ENCODE results near the gene SHISA3.

Gene SHISA3

GRCh38 chr4:42428036-42428435, 30.7 kb downstream of the SHISA3 start:
- H3K27me3 ChIP-seq (replicated peaks) = no peaks in the 10 kb centered on the region
- TF ChIP-seq CTCF (IDR thresholded peaks at IDR 0.05; ENCODE audit: low read depth, low read length, missing control alignments) = no peak
- in situ Hi-C loops (cut with HindIII; ENCODE audit: low pct_ligation_motif_present, low sequenced_read_pairs) = no loop called here

GRCh38 chr4:42436928-42437565, 39.8 kb downstream of the SHISA3 start:
- no peak for TF ChIP-seq CTCF (IDR thresholded peaks at IDR 0.05; ENCODE audit: low read depth, low read length, missing control alignments)
- Histone ChIP-seq H3K4me3 (ENCODE audit: low read depth, low read length) (no peak overlapping the region), H3K27me3 (replicated peaks) (no peaks in the 10 kb centered on the region), H3K36me3 (replicated peaks) (no peaks in the 10 kb centered on the region), H3K27ac (no peak overlapping the region)
- no peak for DNase-seq
- in situ Hi-C loops (cut with HindIII; ENCODE audit: low pct_ligation_motif_present, low sequenced_read_pairs) = no loop called here

More at GRCh38 chr4:42428036-42428435, 30.7 kb downstream of the SHISA3 start:
- Histone ChIP-seq H3K36me3 (replicated peaks) (no peaks in the 10 kb centered on the region), H3K27ac (no peak overlapping the region), H3K4me3 (ENCODE audit: low read depth, low read length) (no peak overlapping the region)
- no peak for DNase-seq

- Histone ChIP-seq H3K27me3 (replicated peaks) (no peaks in the 10 kb centered on the region), H3K36me3 (replicated peaks) (no peaks in the 10 kb centered on the region), H3K4me3 (ENCODE audit: low read depth, low read length) (no peak overlapping the region), H3K27ac (no peak overlapping the region)
- in situ Hi-C loops (cut with HindIII; ENCODE audit: low pct_ligation_motif_present, low sequenced_read_pairs) = no loop called here
- no peak for TF ChIP-seq CTCF (IDR thresholded peaks at IDR 0.05; ENCODE audit: low read depth, low read length, missing control alignments)
- no peak for DNase-seq
Observed at GRCh38 chr4:42440083-42440482, 42.8 kb downstream of the SHISA3 start.

- no peak for TF ChIP-seq CTCF (IDR thresholded peaks at IDR 0.05; ENCODE audit: low read depth, low read length, missing control alignments)
- Histone ChIP-seq H3K4me3 (ENCODE audit: low read depth, low read length) (no peak overlapping the region), H3K27ac (no peak overlapping the region), H3K36me3 (replicated peaks) (no peaks in the 10 kb centered on the region), H3K27me3 (replicated peaks) (no peaks in the 10 kb centered on the region)
- in situ Hi-C loops (cut with HindIII; ENCODE audit: low pct_ligation_motif_present, low sequenced_read_pairs) = no loop called here
- no peak for DNase-seq
Observed at GRCh38 chr4:42442601-42443000, 45.3 kb downstream of the SHISA3 start.

GRCh38 chr4:42445038-42445437, 47.8 kb downstream of the SHISA3 start:
- in situ Hi-C loops (cut with HindIII; ENCODE audit: low pct_ligation_motif_present, low sequenced_read_pairs) = no loop called here
- no peaks in the 10 kb centered on the region for H3K36me3 ChIP-seq (replicated peaks)

More at GRCh38 chr4:42445038-42445437, 47.8 kb downstream of the SHISA3 start:
- Histone ChIP-seq H3K27me3 (replicated peaks) (no peaks in the 10 kb centered on the region), H3K4me3 (ENCODE audit: low read depth, low read length) (no peak overlapping the region), H3K27ac (no peak overlapping the region)
- no peak for DNase-seq
- no peak for TF ChIP-seq CTCF (IDR thresholded peaks at IDR 0.05; ENCODE audit: low read depth, low read length, missing control alignments)

Measured in brain microvascular endothelial cell (primary cell).